Ishikawa (cell line): ENCODE data around the gene UHMK1.

Experiments used
- CEBPB ChIP-seq: IDR thresholded peaks from 2 replicates; pipeline ENCODE4 v1.6.1; 2012
- CREB1 ChIP-seq: IDR thresholded peaks from 2 replicates; pipeline ENCODE4 v1.6.1; 2012; ENCODE audit warnings: low read depth
- EGR1 ChIP-seq: IDR thresholded peaks from 2 replicates; pipeline ENCODE4 v1.6.1; 2012
- EP300 ChIP-seq: IDR thresholded peaks from 2 replicates; pipeline ENCODE4 v1.6.1; 2012; ENCODE audit warnings: borderline replicate concordance
- FOXM1 ChIP-seq: IDR thresholded peaks from 2 replicates; pipeline ENCODE4 v1.6.1; 2012; ENCODE audit warnings: low read depth, borderline replicate concordance
- NFIC ChIP-seq: IDR thresholded peaks from 2 replicates; pipeline ENCODE4 v1.6.1; 2012
- RAD21 ChIP-seq: IDR thresholded peaks from 2 replicates; pipeline ENCODE4 v1.6.1; 2012; ENCODE audit warnings: low read depth
- TEAD4 ChIP-seq: IDR thresholded peaks from 2 replicates; pipeline ENCODE4 v1.6.1; 2012
- YY1 ChIP-seq: IDR thresholded peaks from 2 replicates; pipeline ENCODE4 v1.6.1; 2012; ENCODE audit warnings: low read depth
- TF ChIP-seq, protein P1 (sequence below): IDR thresholded peaks from 2 replicates; pipeline ENCODE4 v1.6.1; 2012

UHMK1 gene

DNA sequence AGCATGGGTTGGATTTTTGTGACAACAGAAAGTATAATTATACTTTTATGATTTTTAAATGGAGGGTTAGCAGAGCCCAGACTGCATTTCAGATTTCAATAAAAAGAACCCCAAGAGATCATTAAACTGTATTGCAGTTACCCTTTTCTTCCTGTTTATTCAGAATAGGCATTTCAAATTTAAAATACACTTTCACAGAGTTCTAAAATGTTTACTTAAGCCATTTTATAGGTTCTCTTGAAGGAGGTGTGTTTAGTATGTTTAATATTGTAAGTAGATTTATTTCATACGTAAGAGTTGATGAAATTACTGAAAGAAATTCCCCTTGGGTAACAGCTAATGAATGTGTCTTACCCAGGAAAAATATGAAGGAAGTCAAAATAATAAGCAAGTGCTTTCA, 81.3 kb downstream of the UHMK1 start:
- no peak for TF ChIP-seq NFIC
- no peak for TF ChIP-seq TEAD4
- TF ChIP-seq, protein P1, sequence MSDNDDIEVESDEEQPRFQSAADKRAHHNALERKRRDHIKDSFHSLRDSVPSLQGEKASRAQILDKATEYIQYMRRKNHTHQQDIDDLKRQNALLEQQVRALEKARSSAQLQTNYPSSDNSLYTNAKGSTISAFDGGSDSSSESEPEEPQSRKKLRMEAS = no peak
- no peak for TF ChIP-seq CREB1
- TF ChIP-seq EGR1 = no peak
- TF ChIP-seq FOXM1 = no peak
- no peak for TF ChIP-seq EP300
- no peak for TF ChIP-seq CEBPB
- no peak for TF ChIP-seq YY1
- no peak for TF ChIP-seq RAD21
